Measurements from ENCODE around the gene BCAM.

GRCh38 chr19:44777715-44778347, 31.1 kb upstream of the BCAM start, which contains the start of gene CBLC:
- TF ChIP-seq GATA2 (IDR thresholded peaks at IDR 0.05; ENCODE audit: low read depth, low read length) (no peak), GATA3 (IDR thresholded peaks at IDR 0.05; ENCODE audit: low read depth, low read length) (no peak)
